ENCODE data around the gene EMILIN3.

Gene EMILIN3

DNA sequence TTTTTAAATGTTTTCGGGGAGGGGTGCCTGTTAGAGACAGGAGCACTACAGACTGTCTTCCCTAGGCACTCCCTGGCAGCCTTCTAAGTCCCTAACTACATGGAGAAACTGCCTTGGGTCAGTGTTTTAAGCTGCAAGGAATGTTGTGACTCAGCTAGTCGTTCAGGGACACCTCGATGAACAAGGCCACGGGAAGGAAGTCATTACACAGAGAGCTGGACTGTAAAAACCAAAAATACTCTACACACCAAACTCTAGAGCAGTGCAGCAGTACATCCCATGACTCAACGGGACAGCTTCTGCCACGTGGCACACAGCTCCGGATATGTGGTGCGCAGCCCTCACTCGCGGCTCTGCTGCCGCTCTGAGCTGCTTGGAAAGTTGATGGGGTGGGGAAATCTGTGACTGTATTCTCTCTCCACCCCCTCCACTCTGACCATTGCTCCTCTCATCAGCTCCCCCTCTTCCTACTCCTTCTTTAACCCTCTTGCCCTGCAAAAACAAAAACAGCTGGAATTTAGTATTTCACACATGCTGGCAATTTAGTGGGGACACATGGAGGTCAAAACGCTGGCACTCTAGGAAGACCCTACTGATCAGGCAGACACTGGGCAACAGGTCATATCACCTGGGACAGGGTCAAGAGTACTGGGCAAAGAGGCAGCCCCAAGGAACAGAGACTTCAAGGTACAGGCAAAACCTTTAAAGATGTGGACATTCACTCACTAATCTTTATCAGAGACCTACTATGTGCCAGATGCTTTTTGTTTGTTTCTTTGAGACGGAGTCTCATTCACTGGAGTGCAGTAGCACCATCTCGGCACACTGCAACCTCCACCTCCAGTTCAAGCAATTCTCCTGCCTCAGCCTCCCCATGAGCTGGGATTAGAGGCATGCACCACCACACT lies 36.9 kb downstream of the EMILIN3 start:
- Histone ChIP-seq H3K4me1 (ENCODE audit: control insufficient read depth in 5 of 5, insufficient read depth in 5 of 5, low read length in 5 of 5) (peaks cover 6 to 30% (median 14%) of the 10 kb centered on the region in 5 donors), H3K9me3 (ENCODE audit: control insufficient read depth in 5 of 5, low read length in 5 of 5) (no peaks in the 10 kb centered on the region), H3K9ac (ENCODE audit: low read length in 5 of 5) (peak overlapping the region in 3 of 5 donors; percentile 39 to 48 (median 48)), H3K27ac (ENCODE audit: low read depth, low read length) (peak overlapping the region; percentile 74), H3K36me3 (ENCODE audit: control insufficient read depth in 5 of 5, insufficient read depth in 5 of 5, low read length in 5 of 5) (no peaks in the 10 kb centered on the region), H3K27me3 (ENCODE audit: control insufficient read depth in 5 of 5, insufficient read depth in 4 of 5, low read length in 5 of 5) (no peaks in the 10 kb centered on the region), H3K4me3 (ENCODE audit: low read depth in 1 of 5, low read length in 5 of 5) (peak overlapping the region; percentile 11 to 57 (median 46))

DNA sequence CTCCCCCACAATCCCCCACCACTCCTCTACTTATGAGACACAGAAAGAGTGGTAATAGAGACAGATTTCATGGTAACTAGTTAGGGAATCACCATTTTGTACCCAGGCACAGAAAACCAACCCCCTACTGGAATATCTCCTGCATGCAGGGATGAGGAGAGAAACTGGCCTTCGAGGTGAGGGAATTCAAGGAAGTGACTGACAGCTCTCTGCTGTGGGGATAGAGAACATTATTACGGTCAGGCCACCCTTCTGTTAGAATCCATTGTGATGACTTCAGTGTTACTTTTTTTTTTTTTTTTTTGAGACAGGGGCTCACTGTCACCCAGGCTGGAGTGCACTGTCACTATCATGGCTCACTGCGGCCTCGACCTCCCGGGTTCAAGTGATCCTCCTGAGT lies 39.4 kb downstream of the EMILIN3 start:
- H3K4me1 ChIP-seq (ENCODE audit: control insufficient read depth in 5 of 5, insufficient read depth in 5 of 5, low read length in 5 of 5), result peaks cover 6 to 21% (median 14%) of the 10 kb centered on the region in 5 donors
- no peaks in the 10 kb centered on the region for H3K9me3 ChIP-seq (ENCODE audit: control insufficient read depth in 5 of 5, low read length in 5 of 5)
- H3K4me3 ChIP-seq (ENCODE audit: low read depth in 1 of 5, low read length in 5 of 5), result no peak overlapping the region
- no peaks in the 10 kb centered on the region for H3K36me3 ChIP-seq (ENCODE audit: control insufficient read depth in 5 of 5, insufficient read depth in 5 of 5, low read length in 5 of 5)
- H3K9ac ChIP-seq (ENCODE audit: low read length in 5 of 5), result no peak overlapping the region
- H3K27ac ChIP-seq (ENCODE audit: low read depth, low read length), result no peak overlapping the region
- H3K27me3 ChIP-seq (ENCODE audit: control insufficient read depth in 5 of 5, insufficient read depth in 4 of 5, low read length in 5 of 5), result no peaks in the 10 kb centered on the region

DNA sequence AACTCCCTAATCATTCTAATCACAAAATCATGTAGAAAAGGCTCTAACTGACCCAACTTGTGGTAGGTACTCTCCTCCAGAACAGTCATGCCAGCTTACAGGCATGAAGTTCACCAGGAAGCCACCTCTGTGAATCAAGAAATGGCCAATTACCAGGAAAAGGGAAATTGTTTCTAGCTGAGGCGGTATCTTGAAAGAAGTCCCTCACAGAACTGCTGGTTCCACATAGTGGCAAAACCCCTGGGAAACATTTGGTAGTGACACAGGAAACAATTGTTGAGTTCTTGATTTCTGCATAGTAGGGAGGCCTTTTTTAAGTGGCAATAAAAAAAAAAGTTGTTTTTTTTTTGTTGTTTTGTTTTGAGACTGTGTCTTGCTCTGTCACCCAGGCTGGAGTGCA lies 45.6 kb downstream of the EMILIN3 start:
- no peak overlapping the region for H3K27ac ChIP-seq (ENCODE audit: low read depth, low read length)

DNA sequence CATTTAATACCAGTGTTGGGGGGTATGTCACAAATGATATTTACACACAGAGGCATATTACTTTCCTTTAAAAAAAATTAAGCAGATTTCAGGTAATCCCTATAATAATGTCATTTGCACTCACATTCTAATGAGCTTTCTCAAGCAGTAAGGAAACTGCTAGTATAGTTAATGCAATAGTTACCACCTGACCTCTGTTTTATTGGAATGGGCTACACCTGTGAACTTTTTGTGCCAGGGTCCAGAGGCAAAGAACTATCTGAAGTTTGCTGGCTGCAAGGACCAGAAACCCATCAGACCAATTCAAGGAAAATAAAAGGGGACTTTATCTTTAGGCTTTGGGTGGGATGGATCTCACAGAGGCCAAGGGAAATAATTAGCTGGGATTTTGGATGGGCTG lies 46.2 kb downstream of the EMILIN3 start:
- no peaks in the 10 kb centered on the region for H3K36me3 ChIP-seq (ENCODE audit: control insufficient read depth in 5 of 5, insufficient read depth in 5 of 5, low read length in 5 of 5)
- no peaks in the 10 kb centered on the region for H3K9me3 ChIP-seq (ENCODE audit: control insufficient read depth in 5 of 5, low read length in 5 of 5)
- no peak overlapping the region for H3K27ac ChIP-seq (ENCODE audit: low read depth, low read length)
- peaks cover 2 to 26% (median 17%) of the 10 kb centered on the region in 5 donors for H3K4me1 ChIP-seq (ENCODE audit: control insufficient read depth in 5 of 5, insufficient read depth in 5 of 5, low read length in 5 of 5)
- H3K4me3 ChIP-seq (ENCODE audit: low read depth in 1 of 5, low read length in 5 of 5), result no peak overlapping the region
- H3K9ac ChIP-seq (ENCODE audit: low read length in 5 of 5), result no peak overlapping the region
- no peaks in the 10 kb centered on the region for H3K27me3 ChIP-seq (ENCODE audit: control insufficient read depth in 5 of 5, insufficient read depth in 4 of 5, low read length in 5 of 5)

More for the DNA sequence above, 45.6 kb downstream of the EMILIN3 start:
- H3K9ac ChIP-seq (ENCODE audit: low read length in 5 of 5), result no peak overlapping the region
- no peaks in the 10 kb centered on the region for H3K9me3 ChIP-seq (ENCODE audit: control insufficient read depth in 5 of 5, low read length in 5 of 5)
- H3K36me3 ChIP-seq (ENCODE audit: control insufficient read depth in 5 of 5, insufficient read depth in 5 of 5, low read length in 5 of 5), result no peaks in the 10 kb centered on the region
- no peak overlapping the region for H3K4me3 ChIP-seq (ENCODE audit: low read depth in 1 of 5, low read length in 5 of 5)
- peaks cover 2 to 22% (median 15%) of the 10 kb centered on the region in 5 donors for H3K4me1 ChIP-seq (ENCODE audit: control insufficient read depth in 5 of 5, insufficient read depth in 5 of 5, low read length in 5 of 5)
- no peaks in the 10 kb centered on the region for H3K27me3 ChIP-seq (ENCODE audit: control insufficient read depth in 5 of 5, insufficient read depth in 4 of 5, low read length in 5 of 5)

DNA sequence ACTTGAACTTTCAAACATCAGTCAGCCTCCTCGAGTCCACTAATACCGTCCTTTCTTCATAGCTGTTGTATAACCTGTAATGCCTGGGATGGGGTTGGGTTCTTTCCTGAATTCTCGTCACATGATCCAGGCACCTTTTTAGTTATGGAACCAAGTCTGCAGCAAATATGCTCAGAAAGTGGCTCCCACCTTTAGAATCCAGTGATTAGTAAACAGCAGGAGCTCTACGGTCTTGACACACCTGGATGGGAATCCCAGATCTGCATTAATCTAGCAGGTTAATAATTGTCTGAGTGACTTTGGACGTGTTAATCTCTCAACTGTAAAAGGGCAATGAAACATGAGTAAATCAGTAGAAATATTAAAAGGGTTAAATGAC lies 48.4 kb downstream of the EMILIN3 start:
- Histone ChIP-seq H3K9me3 (ENCODE audit: control insufficient read depth in 5 of 5, low read length in 5 of 5) (no peaks in the 10 kb centered on the region), H3K27me3 (ENCODE audit: control insufficient read depth in 5 of 5, insufficient read depth in 4 of 5, low read length in 5 of 5) (no peaks in the 10 kb centered on the region), H3K36me3 (ENCODE audit: control insufficient read depth in 5 of 5, insufficient read depth in 5 of 5, low read length in 5 of 5) (no peaks in the 10 kb centered on the region), H3K27ac (ENCODE audit: low read depth, low read length) (no peak overlapping the region), H3K4me3 (ENCODE audit: low read depth in 1 of 5, low read length in 5 of 5) (peak overlapping the region in 4 of 5 donors; percentile 75 to 93 (median 82)), H3K9ac (ENCODE audit: low read length in 5 of 5) (peak overlapping the region in 1 of 5 donors; percentile 64), H3K4me1 (ENCODE audit: control insufficient read depth in 5 of 5, insufficient read depth in 5 of 5, low read length in 5 of 5) (peaks cover 2 to 39% (median 17%) of the 10 kb centered on the region in 5 donors)

DNA sequence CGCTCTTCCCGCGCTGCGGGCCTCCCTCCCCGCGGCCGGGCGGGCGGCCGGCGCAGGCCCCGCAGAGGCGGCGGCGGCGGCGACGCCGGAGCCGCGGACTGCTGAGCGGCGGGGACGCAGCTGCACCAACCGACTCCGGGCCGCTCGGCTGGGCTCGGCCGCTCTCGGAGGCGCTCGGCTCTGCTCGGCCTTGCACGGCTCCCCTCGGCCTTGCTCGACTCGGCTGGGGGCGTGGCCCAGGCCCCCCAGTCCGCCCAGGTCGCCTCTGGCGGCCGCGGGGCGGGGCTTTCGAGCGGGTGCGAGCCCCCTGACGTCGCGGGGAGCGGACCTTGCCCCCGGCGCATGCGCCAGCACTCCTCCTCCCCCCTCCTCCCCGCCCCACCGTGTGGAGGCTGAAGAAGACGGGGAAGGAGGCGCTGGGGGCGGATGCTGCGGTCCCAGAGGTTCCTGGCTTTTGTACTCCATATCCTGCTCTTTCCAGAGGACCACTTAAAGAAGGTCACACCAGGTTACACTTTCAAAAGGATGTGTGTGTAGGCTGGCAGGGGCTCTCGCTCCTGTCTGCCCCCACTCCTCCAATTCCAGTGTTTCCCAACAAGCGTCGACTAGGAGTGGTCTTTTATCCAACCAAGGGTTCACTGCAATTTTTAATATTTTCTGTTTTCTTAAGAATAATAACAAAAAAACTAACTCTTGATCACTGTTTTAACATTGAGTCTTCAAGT lies 48.9 kb downstream of the EMILIN3 start, which contains the start of gene ZHX3:
Gene ZHX3 (minus strand): TSS at position 186 of the 725 bp plus-strand sequence. CDS start 112,815 bp downstream, outside the sequence.
- Histone ChIP-seq H3K27me3 (ENCODE audit: control insufficient read depth in 5 of 5, insufficient read depth in 4 of 5, low read length in 5 of 5) (no peaks in the 10 kb centered on the region), H3K9me3 (ENCODE audit: control insufficient read depth in 5 of 5, low read length in 5 of 5) (no peaks in the 10 kb centered on the region), H3K4me1 (ENCODE audit: control insufficient read depth in 5 of 5, insufficient read depth in 5 of 5, low read length in 5 of 5) (peaks cover 2 to 44% (median 17%) of the 10 kb centered on the region in 5 donors), H3K9ac (ENCODE audit: low read length in 5 of 5) (peak within 1 kb of the TSS; percentile 30 to 95 (median 75)), H3K27ac (ENCODE audit: low read depth, low read length) (peak within 1 kb of the TSS; percentile 84), H3K4me3 (ENCODE audit: low read depth in 1 of 5, low read length in 5 of 5) (peak within 1 kb of the TSS; percentile 75 to 93 (median 86)), H3K36me3 (ENCODE audit: control insufficient read depth in 5 of 5, insufficient read depth in 5 of 5, low read length in 5 of 5) (no peaks in the 10 kb centered on the region)

DNA sequence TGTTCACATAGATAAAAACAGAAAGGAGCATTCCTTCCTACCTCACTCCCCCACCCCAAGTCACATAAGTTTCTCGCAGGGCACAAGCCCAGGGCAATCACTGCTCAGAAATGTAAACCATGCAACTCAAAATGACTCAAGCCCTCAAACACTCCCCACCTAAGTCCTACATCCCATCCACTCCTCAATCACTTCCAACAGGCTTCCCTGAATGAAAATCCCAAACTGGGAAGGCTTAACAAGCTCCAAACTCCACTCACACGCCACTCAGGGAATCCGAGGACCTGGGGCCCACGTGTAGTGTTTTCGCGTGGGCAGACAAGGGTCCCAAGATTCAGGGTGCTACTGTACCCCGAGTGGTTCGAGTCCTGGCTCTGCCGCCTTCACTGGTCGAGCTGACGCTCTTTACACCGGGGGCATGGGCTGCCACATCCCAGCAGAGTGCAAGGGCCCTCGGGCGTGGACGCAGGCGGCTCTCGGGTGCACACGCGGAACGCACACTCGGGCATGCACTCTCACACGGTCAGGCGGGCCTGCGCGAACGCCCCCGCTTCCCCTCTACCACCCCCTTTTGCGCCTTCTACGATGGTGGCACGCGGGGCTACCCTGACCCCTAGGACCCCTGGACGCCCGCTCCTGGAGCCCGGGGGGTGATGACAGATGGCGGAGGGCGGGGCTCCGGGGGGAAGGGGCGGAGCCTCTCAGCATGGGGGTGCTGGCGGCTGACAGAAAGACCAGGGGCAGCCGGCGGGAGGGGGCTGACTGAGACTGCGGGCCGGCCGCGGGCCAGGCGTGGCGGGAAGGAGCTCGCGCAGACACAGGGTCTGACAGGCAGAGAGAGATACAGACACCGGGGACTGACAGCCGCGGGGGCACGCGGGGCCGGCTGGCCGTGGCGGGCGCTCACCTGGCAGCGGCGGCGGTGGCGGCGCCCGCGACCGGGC lies 49.7 kb downstream of the EMILIN3 start:
- Histone ChIP-seq H3K9me3 (ENCODE audit: control insufficient read depth in 5 of 5, low read length in 5 of 5) (no peaks in the 10 kb centered on the region), H3K4me1 (ENCODE audit: control insufficient read depth in 5 of 5, insufficient read depth in 5 of 5, low read length in 5 of 5) (peaks cover 2 to 49% (median 17%) of the 10 kb centered on the region in 5 donors), H3K36me3 (ENCODE audit: control insufficient read depth in 5 of 5, insufficient read depth in 5 of 5, low read length in 5 of 5) (no peaks in the 10 kb centered on the region), H3K27ac (ENCODE audit: low read depth, low read length) (peak overlapping the region; percentile 84), H3K9ac (ENCODE audit: low read length in 5 of 5) (peak overlapping the region; percentile 30 to 95 (median 75)), H3K27me3 (ENCODE audit: control insufficient read depth in 5 of 5, insufficient read depth in 4 of 5, low read length in 5 of 5) (no peaks in the 10 kb centered on the region), H3K4me3 (ENCODE audit: low read depth in 1 of 5, low read length in 5 of 5) (peak overlapping the region; percentile 75 to 93 (median 86))

DNA sequence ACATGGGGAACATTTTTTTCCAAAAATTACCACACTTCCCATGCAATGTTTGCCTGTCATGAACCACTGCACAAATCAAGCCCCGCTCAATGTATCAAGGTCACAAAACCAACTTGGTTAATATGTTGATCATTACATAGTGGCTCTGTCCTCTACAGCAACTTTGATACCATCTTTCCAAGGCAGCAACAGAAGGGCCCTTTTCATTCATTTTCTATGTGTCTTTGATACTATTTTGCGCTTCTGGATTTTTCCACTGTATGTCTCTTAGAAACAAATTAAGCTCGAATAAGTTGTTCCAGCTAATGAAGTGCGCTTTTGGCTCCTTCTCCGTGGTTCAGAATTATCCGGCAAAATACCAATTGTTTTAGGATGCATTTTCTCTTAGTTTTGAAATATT lies 50.6 kb downstream of the EMILIN3 start:
- no peaks in the 10 kb centered on the region for H3K9me3 ChIP-seq (ENCODE audit: control insufficient read depth in 5 of 5, low read length in 5 of 5)
- peak overlapping the region; percentile 84 for H3K27ac ChIP-seq (ENCODE audit: low read depth, low read length)
- H3K27me3 ChIP-seq (ENCODE audit: control insufficient read depth in 5 of 5, insufficient read depth in 4 of 5, low read length in 5 of 5), result no peaks in the 10 kb centered on the region
- no peaks in the 10 kb centered on the region for H3K36me3 ChIP-seq (ENCODE audit: control insufficient read depth in 5 of 5, insufficient read depth in 5 of 5, low read length in 5 of 5)
- peaks cover 2 to 51% (median 17%) of the 10 kb centered on the region in 5 donors for H3K4me1 ChIP-seq (ENCODE audit: control insufficient read depth in 5 of 5, insufficient read depth in 5 of 5, low read length in 5 of 5)
- H3K4me3 ChIP-seq (ENCODE audit: low read depth in 1 of 5, low read length in 5 of 5), result peak overlapping the region in 4 of 5 donors; percentile 75 to 93 (median 87)
- peak overlapping the region in 4 of 5 donors; percentile 30 to 95 (median 71) for H3K9ac ChIP-seq (ENCODE audit: low read length in 5 of 5)

DNA sequence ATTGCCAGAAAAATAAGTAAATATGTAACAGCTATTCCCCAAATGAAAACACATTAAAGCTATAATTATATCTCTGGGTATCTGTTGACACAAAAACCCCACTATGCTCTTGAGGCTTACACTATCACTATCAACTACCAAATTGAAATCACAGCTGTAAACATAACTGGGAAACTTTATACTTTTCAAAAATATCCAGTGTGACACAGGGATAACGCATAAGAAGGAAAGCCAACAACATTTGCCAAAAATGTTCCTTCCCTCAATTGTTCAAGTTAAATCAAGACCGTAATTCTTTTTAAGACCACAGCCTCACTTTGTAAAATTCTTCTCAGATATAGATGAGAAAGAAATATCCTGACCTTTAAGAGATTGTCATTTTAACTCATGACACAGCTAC lies 52.2 kb downstream of the EMILIN3 start:
- Histone ChIP-seq H3K4me1 (ENCODE audit: control insufficient read depth in 5 of 5, insufficient read depth in 5 of 5, low read length in 5 of 5) (peaks cover 0 to 51% (median 25%) of the 10 kb centered on the region in 5 donors), H3K27me3 (ENCODE audit: control insufficient read depth in 5 of 5, insufficient read depth in 4 of 5, low read length in 5 of 5) (no peaks in the 10 kb centered on the region), H3K36me3 (ENCODE audit: control insufficient read depth in 5 of 5, insufficient read depth in 5 of 5, low read length in 5 of 5) (no peaks in the 10 kb centered on the region), H3K27ac (ENCODE audit: low read depth, low read length) (peak overlapping the region; percentile 20), H3K9me3 (ENCODE audit: control insufficient read depth in 5 of 5, low read length in 5 of 5) (no peaks in the 10 kb centered on the region), H3K9ac (ENCODE audit: low read length in 5 of 5) (peak overlapping the region in 2 of 5 donors; percentile 4 to 48), H3K4me3 (ENCODE audit: low read depth in 1 of 5, low read length in 5 of 5) (no peak overlapping the region)

All from subcutaneous abdominal adipose tissue (tissue), 5 donors.